SHP77 (cell line): ENCODE results near the gene PRSS33.

ENCODE experiments used
- DNase-seq, 2 experiments: peaks; one replicate each; lab custom pipeline; 2025; lab: John Stamatoyannopoulos, UW

The PRSS33 gene

GRCh38 chr16:2741168-2741567 is 46.2 kb downstream of the PRSS33 start:
- no peak for DNase-seq

GRCh38 chr16:2740476-2740875 is 46.9 kb downstream of the PRSS33 start:
- no peak for DNase-seq

GRCh38 chr16:2739625-2740430 is 47.5 kb downstream of the PRSS33 start:
- DNase-seq = no peak

- no peak for DNase-seq
Measured at GRCh38 chr16:2738615-2739014, 48.7 kb downstream of the PRSS33 start.

- no peak for DNase-seq
Measured at GRCh38 chr16:2737895-2738418, 49.4 kb downstream of the PRSS33 start.

GRCh38 chr16:2737238-2737605 is 50.1 kb downstream of the PRSS33 start:
- no peak for DNase-seq

GRCh38 chr16:2736476-2737237 is 50.7 kb downstream of the PRSS33 start:
- no peak for DNase-seq

- DNase-seq = no peak
Measured at GRCh38 chr16:2734844-2735515, 52.4 kb downstream of the PRSS33 start.
